PC-9 (cell line): ENCODE measurements around the gene TMEM242.

ENCODE experiments used
- EZH2 ChIP-seq: fragments of 200-600 bp; sonication (generic); IDR thresholded peaks from 2 replicates; pipeline ENCODE4 v1.8.0; 2017; ENCODE audit warnings: antibody characterized with exemption, low read depth
- TF ChIP-seq, protein P1 (sequence below): fragments of 200-600 bp; sonication (generic); conservative IDR thresholded peaks from 2 replicates; pipeline ENCODE4 v1.6.1; 2017; ENCODE audit warnings: mixed run types, antibody characterized with exemption, mild to moderate bottlenecking, moderate library complexity

DNA sequence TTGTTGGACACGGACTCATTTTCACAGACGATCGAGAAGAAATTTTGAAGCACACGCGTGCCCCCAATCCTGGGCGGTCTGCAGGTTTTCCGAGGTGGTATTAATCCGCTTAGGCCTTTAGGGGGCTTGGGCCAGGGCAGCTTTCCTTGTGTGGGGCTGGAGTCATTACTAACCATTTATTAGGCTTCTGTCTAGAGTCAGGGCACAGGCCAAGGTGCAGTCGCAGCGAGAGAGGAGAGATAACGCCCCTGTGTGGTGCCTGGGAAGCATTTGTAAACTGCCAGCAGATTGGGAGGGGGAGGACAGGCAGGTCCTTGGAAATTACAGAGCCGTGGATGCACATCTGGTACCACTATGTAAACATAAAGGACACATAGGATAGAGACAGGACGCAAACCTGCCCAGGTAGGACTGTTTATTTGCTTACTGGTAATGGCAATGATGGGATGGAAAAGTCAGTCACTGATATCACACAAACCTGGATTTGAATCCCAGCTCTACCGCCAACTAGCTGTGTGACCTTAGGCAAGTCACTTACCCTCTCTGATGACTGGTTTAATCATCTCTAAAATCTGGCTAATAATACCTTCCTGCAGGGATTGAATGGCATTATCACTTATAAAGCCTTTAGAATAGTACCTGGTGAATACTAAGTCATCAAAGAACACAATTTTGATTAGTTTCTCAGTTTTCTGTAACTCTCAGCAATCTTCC is 76.4 kb downstream of the TMEM242 start:
- TF ChIP-seq, protein P1, sequence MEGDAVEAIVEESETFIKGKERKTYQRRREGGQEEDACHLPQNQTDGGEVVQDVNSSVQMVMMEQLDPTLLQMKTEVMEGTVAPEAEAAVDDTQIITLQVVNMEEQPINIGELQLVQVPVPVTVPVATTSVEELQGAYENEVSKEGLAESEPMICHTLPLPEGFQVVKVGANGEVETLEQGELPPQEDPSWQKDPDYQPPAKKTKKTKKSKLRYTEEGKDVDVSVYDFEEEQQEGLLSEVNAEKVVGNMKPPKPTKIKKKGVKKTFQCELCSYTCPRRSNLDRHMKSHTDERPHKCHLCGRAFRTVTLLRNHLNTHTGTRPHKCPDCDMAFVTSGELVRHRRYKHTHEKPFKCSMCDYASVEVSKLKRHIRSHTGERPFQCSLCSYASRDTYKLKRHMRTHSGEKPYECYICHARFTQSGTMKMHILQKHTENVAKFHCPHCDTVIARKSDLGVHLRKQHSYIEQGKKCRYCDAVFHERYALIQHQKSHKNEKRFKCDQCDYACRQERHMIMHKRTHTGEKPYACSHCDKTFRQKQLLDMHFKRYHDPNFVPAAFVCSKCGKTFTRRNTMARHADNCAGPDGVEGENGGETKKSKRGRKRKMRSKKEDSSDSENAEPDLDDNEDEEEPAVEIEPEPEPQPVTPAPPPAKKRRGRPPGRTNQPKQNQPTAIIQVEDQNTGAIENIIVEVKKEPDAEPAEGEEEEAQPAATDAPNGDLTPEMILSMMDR = no peak
- no peak for TF ChIP-seq EZH2
